Activated CD8-positive, alpha-beta memory T cell treated with anti-CD3 and anti-CD28 coated beads, Interleukin-2, amount 10 ng/mL, durations not matched to agents 7 days and 5 days (primary cell): ENCODE data around the gene MOV10. TPM values are rescaled to one million over a fixed set of nuclear protein-coding genes. Genes with fewer than 3 reads are reported as not detected.
"Not testable (repeated sequence)": the region's sequence is repeated elsewhere in the genome, so short reads cannot be mapped to it uniquely, and the experiment has no call there.

Experiments
- ATAC-seq: fragments of 150-1000 bp; cut with Tn5 transposase; one replicate; pipeline ENCODE4 v1.10.0; 2021; ENCODE audit warnings: moderate library complexity
- CTCF ChIA-PET: fragments of 350-600 bp; sonication (Branson Sonifier 250); formaldehyde crosslinking; loops from one replicate; lab custom pipeline; 2021; ENCODE audit warnings: antibody characterized with exemption; lab: Charles Lee
- DNase-seq: peaks from one replicate; pipeline ENCODE4 v3.0.0-alpha.2; 2020
- H3K27ac Mint-ChIP-seq: one replicate; pipeline ENCODE4 v1.8.0; 2021; ENCODE audit warnings: mild to moderate bottlenecking, mixed read lengths
- H3K27me3 Mint-ChIP-seq: one replicate; pipeline ENCODE4 v1.8.0; 2021; ENCODE audit warnings: mixed read lengths
- H3K36me3 Mint-ChIP-seq: one replicate; pipeline ENCODE4 v1.8.0; 2021; ENCODE audit warnings: mild to moderate bottlenecking, mixed read lengths
- H3K4me1 Mint-ChIP-seq: one replicate; pipeline ENCODE4 v1.8.0; 2021; ENCODE audit warnings: mixed read lengths
- H3K4me3 Mint-ChIP-seq: one replicate; pipeline ENCODE4 v1.8.0; 2021; ENCODE audit warnings: mild to moderate bottlenecking, moderate library complexity, mixed read lengths
- H3K9me3 Mint-ChIP-seq: one replicate; pipeline ENCODE4 v1.8.0; 2022; ENCODE audit warnings: low read depth, mixed read lengths
- total RNA-seq, 2 experiments: library from RNA; stranded (reverse); gene quantifications; one replicate each; pipeline ENCODE4 v1.2.3, GENCODE V29; 2021

MOV10 gene
- total RNA-seq, 2 experiments from 2014 or later: 112 to 171 TPM

- H3K36me3 Mint-ChIP-seq: no peaks in the 10 kb centered on the region
- H3K4me1 Mint-ChIP-seq: peaks cover 12% of the 10 kb centered on the region
- no peak overlapping the region for H3K4me3 Mint-ChIP-seq
- H3K27ac Mint-ChIP-seq: no peak overlapping the region
- peaks cover 26% of the 10 kb centered on the region for H3K27me3 Mint-ChIP-seq
- ATAC-seq: no peak
- CTCF ChIA-PET: interaction anchor here (1.0 to 10.8 kb wide), 2 partner anchors 81 to 320 kb away, joined by 3 to 219 read pairs; no protein-coding TSS in a partner anchor
- DNase-seq: no peak
- no peaks in the 10 kb centered on the region for H3K9me3 Mint-ChIP-seq
Observed at GRCh38 chr1:112722601-112723510, 48.4 kb downstream of the MOV10 start.

- DNase-seq: no peak
- no peak overlapping the region for H3K4me3 Mint-ChIP-seq
- peaks cover 26% of the 10 kb centered on the region for H3K27me3 Mint-ChIP-seq
- ATAC-seq: no peak
- no peaks in the 10 kb centered on the region for H3K9me3 Mint-ChIP-seq
- CTCF ChIA-PET: interaction anchor here (10.8 kb wide), 1 partner anchor 80 kb away, joined by 219 read pairs; no protein-coding TSS in a partner anchor
- no peak overlapping the region for H3K27ac Mint-ChIP-seq
- H3K4me1 Mint-ChIP-seq: peaks cover 10% of the 10 kb centered on the region
- no peaks in the 10 kb centered on the region for H3K36me3 Mint-ChIP-seq
Observed at GRCh38 chr1:112723511-112723839, 49.0 kb downstream of the MOV10 start.

- not testable (repeated sequence) for ATAC-seq, H3K27ac Mint-ChIP-seq, H3K36me3 Mint-ChIP-seq, H3K9me3 Mint-ChIP-seq, H3K4me3 Mint-ChIP-seq, DNase-seq, H3K4me1 Mint-ChIP-seq
- peaks cover 23% of the 10 kb centered on the region for H3K27me3 Mint-ChIP-seq
- CTCF ChIA-PET: interaction anchor here (10.8 kb wide), 1 partner anchor 79 kb away, joined by 219 read pairs; no protein-coding TSS in a partner anchor
Observed at GRCh38 chr1:112724240-112724639, 49.8 kb downstream of the MOV10 start.

GRCh38 chr1:112727716-112728115, 53.3 kb downstream of the MOV10 start:
- Mint-ChIP-seq H3K27me3 (no peaks in the 10 kb centered on the region), H3K4me1 (peaks cover 6% of the 10 kb centered on the region), H3K9me3 (no peaks in the 10 kb centered on the region), H3K4me3 (no peak overlapping the region), H3K36me3 (no peaks in the 10 kb centered on the region), H3K27ac (no peak overlapping the region)
- no peak for DNase-seq
- CTCF ChIA-PET: interaction anchor here (1.5 kb wide), 1 partner anchor 10 kb away, joined by 4 read pairs; no protein-coding TSS in a partner anchor
- no peak for ATAC-seq

GRCh38 chr1:112728306-112728971, 54.0 kb downstream of the MOV10 start:
- ATAC-seq, H3K4me3 Mint-ChIP-seq, CTCF ChIA-PET, H3K9me3 Mint-ChIP-seq, H3K27me3 Mint-ChIP-seq, H3K4me1 Mint-ChIP-seq, H3K27ac Mint-ChIP-seq, DNase-seq, H3K36me3 Mint-ChIP-seq: not testable (repeated sequence)

- not testable (repeated sequence) for H3K36me3 Mint-ChIP-seq, H3K4me3 Mint-ChIP-seq, H3K4me1 Mint-ChIP-seq, DNase-seq, ATAC-seq, H3K27ac Mint-ChIP-seq, H3K9me3 Mint-ChIP-seq, H3K27me3 Mint-ChIP-seq
- CTCF ChIA-PET: interaction anchor here (1.1 to 1.8 kb wide), 2 partner anchors 10 to 13 kb away, joined by 7 read pairs; partner anchors contain the start of gene PPM1J
Observed at GRCh38 chr1:112729011-112729410, 54.6 kb downstream of the MOV10 start.

GRCh38 chr1:112729909-112730308, 55.5 kb downstream of the MOV10 start:
- ATAC-seq (no peak), DNase-seq (no peak)
- no peak overlapping the region for H3K4me3 Mint-ChIP-seq
- no peaks in the 10 kb centered on the region for H3K4me1 Mint-ChIP-seq
- no peak overlapping the region for H3K27ac Mint-ChIP-seq
- no peaks in the 10 kb centered on the region for H3K36me3 Mint-ChIP-seq
- no peaks in the 10 kb centered on the region for H3K9me3 Mint-ChIP-seq
- peaks cover 4% of the 10 kb centered on the region for H3K27me3 Mint-ChIP-seq
- CTCF ChIA-PET: interaction anchor here (0.5 to 1.8 kb wide), 4 partner anchors 11 to 1432 kb away, joined by 3 to 7 read pairs (median 6); partner anchors contain the start of gene PPM1J

- ATAC-seq: no peak
- Mint-ChIP-seq H3K9me3 (no peaks in the 10 kb centered on the region), H3K27me3 (peaks cover 4% of the 10 kb centered on the region), H3K4me1 (no peaks in the 10 kb centered on the region), H3K36me3 (no peaks in the 10 kb centered on the region), H3K4me3 (no peak overlapping the region), H3K27ac (no peak overlapping the region)
- CTCF ChIA-PET: no interaction called here
- DNase-seq: no peak
Observed at GRCh38 chr1:112731451-112731850, 57.0 kb downstream of the MOV10 start.

- ATAC-seq: no peak
- DNase-seq: no peak
- Mint-ChIP-seq H3K27me3 (peaks cover 37% of the 10 kb centered on the region), H3K9me3 (no peaks in the 10 kb centered on the region), H3K4me3 (no peak overlapping the region), H3K36me3 (no peaks in the 10 kb centered on the region), H3K4me1 (no peaks in the 10 kb centered on the region), H3K27ac (no peak overlapping the region)
- CTCF ChIA-PET: interaction anchor here (2.0 kb wide), 1 partner anchor 9 kb away, joined by 5 read pairs; no protein-coding TSS in a partner anchor
Observed at GRCh38 chr1:112735752-112736151, 61.3 kb downstream of the MOV10 start.

GRCh38 chr1:112737573-112737972, 63.1 kb downstream of the MOV10 start:
- ATAC-seq (no peak), DNase-seq (no peak)
- Mint-ChIP-seq H3K4me3 (no peak overlapping the region), H3K36me3 (no peaks in the 10 kb centered on the region), H3K27ac (no peak overlapping the region), H3K9me3 (no peaks in the 10 kb centered on the region), H3K4me1 (no peaks in the 10 kb centered on the region), H3K27me3 (peaks cover 51% of the 10 kb centered on the region)
- CTCF ChIA-PET: no interaction called here

GRCh38 chr1:112743174-112744008, 68.9 kb downstream of the MOV10 start:
- Mint-ChIP-seq H3K9me3 (no peaks in the 10 kb centered on the region), H3K27me3 (peaks cover 77% of the 10 kb centered on the region), H3K4me3 (no peak overlapping the region), H3K27ac (no peak overlapping the region), H3K4me1 (peaks cover 1% of the 10 kb centered on the region), H3K36me3 (no peaks in the 10 kb centered on the region)
- ATAC-seq: no peak
- CTCF ChIA-PET: interaction anchor here (1.4 kb wide), 1 partner anchor 26 kb away, joined by 4 read pairs; no protein-coding TSS in a partner anchor
- no peak for DNase-seq

- CTCF ChIA-PET: interaction anchor here (1.2 to 1.4 kb wide), 2 partner anchors 26 to 29 kb away, joined by 3 to 4 read pairs; partner anchors contain the start of gene PPM1J
- no peak overlapping the region for H3K4me3 Mint-ChIP-seq
- H3K27ac Mint-ChIP-seq: no peak overlapping the region
- H3K27me3 Mint-ChIP-seq: peaks cover 76% of the 10 kb centered on the region
- ATAC-seq (no peak), DNase-seq (no peak)
- H3K9me3 Mint-ChIP-seq: no peaks in the 10 kb centered on the region
- H3K36me3 Mint-ChIP-seq: no peaks in the 10 kb centered on the region
- peaks cover 1% of the 10 kb centered on the region for H3K4me1 Mint-ChIP-seq
Observed at GRCh38 chr1:112744009-112744578, 69.6 kb downstream of the MOV10 start.
